Measurements from ENCODE around the gene SEC16A. TPM values are rescaled to one million over a fixed set of nuclear protein-coding genes. Genes with fewer than 3 reads are reported as not detected.

Gene SEC16A
- total RNA-seq, 1 donor from 2014 or later, result 78.8 TPM

- CTCF ChIA-PET, result no interaction called here
- H3K27ac Mint-ChIP-seq, result no peak overlapping the region
- no peaks in the 10 kb centered on the region for H3K9me3 Mint-ChIP-seq
- no peak overlapping the region for H3K4me3 Mint-ChIP-seq
- intact Hi-C loops (cut with micrococcal nuclease), result no loop called here
- ATAC-seq (ENCODE audit: low read depth), result no peak
- DNase-seq, result no peak
- peaks cover 84% of the 10 kb centered on the region for H3K36me3 Mint-ChIP-seq (ENCODE audit: low read depth)
- TF ChIP-seq CTCF (IDR thresholded peaks at IDR 0.05), result no peak
- POLR2A ChIA-PET, result interaction anchor here (0.6 kb wide), 1 partner anchor 17 kb away, joined by 14 read pairs; no protein-coding TSS in a partner anchor
- H3K27me3 Mint-ChIP-seq, result no peaks in the 10 kb centered on the region
- peaks cover 9% of the 10 kb centered on the region for H3K4me1 Mint-ChIP-seq
Measured at GRCh38 chr9:136474974-136475865, 7.6 kb downstream of the SEC16A start.

GRCh38 chr9:136474021-136474640 is 8.7 kb downstream of the SEC16A start:
- intact Hi-C loops (cut with micrococcal nuclease), result no loop called here
- DNase-seq (no peak), ATAC-seq (ENCODE audit: low read depth) (no peak)
- Mint-ChIP-seq H3K27me3 (no peaks in the 10 kb centered on the region), H3K4me1 (peaks cover 4% of the 10 kb centered on the region), H3K36me3 (ENCODE audit: low read depth) (peaks cover 89% of the 10 kb centered on the region), H3K4me3 (no peak overlapping the region), H3K9me3 (no peaks in the 10 kb centered on the region), H3K27ac (no peak overlapping the region)
- CTCF ChIA-PET, result no interaction called here
- POLR2A ChIA-PET, result no interaction called here
- no peak for TF ChIP-seq CTCF (IDR thresholded peaks at IDR 0.05)

- ATAC-seq (ENCODE audit: low read depth) (no peak), DNase-seq (no peak)
- TF ChIP-seq CTCF (IDR thresholded peaks at IDR 0.05), result no peak
- Mint-ChIP-seq H3K36me3 (ENCODE audit: low read depth) (peaks cover 88% of the 10 kb centered on the region), H3K27ac (no peak overlapping the region), H3K9me3 (no peaks in the 10 kb centered on the region), H3K27me3 (no peaks in the 10 kb centered on the region), H3K4me3 (no peak overlapping the region), H3K4me1 (no peaks in the 10 kb centered on the region)
- intact Hi-C loops (cut with micrococcal nuclease), result no loop called here
- CTCF ChIA-PET, result interaction anchor here (0.6 kb wide), 1 partner anchor 44 kb away, joined by 3 read pairs; no protein-coding TSS in a partner anchor
- POLR2A ChIA-PET, result no interaction called here
Measured at GRCh38 chr9:136473354-136473721, 9.5 kb downstream of the SEC16A start.

- DNase-seq, result no peak
- H3K4me1 Mint-ChIP-seq, result no peaks in the 10 kb centered on the region
- no peak for TF ChIP-seq CTCF (IDR thresholded peaks at IDR 0.05)
- no peak for ATAC-seq (ENCODE audit: low read depth)
- intact Hi-C loops (cut with micrococcal nuclease), result no loop called here
- H3K9me3 Mint-ChIP-seq, result no peaks in the 10 kb centered on the region
- POLR2A ChIA-PET, result no interaction called here
- H3K36me3 Mint-ChIP-seq (ENCODE audit: low read depth), result peaks cover 87% of the 10 kb centered on the region
- no peak overlapping the region for H3K4me3 Mint-ChIP-seq
- CTCF ChIA-PET, result interaction anchor here (0.6 kb wide), 1 partner anchor 43 kb away, joined by 3 read pairs; no protein-coding TSS in a partner anchor
- no peak overlapping the region for H3K27ac Mint-ChIP-seq
- no peaks in the 10 kb centered on the region for H3K27me3 Mint-ChIP-seq
Measured at GRCh38 chr9:136472640-136473353, 10.0 kb downstream of the SEC16A start.

Data from activated B cell treated with CpG ODN at 0.5 μM for 24 hours (primary cell).